HG03439 (cell line): ENCODE results near the gene REV1.
"Not testable (repeated sequence)": the region's sequence is repeated elsewhere in the genome, so short reads cannot be mapped to it uniquely, and the experiment has no call there.

ENCODE experiments used
- ATAC-seq: cut with Tn5 transposase; IDR thresholded peaks from one replicate; pipeline ENCODE4 v1.9.1; 2021; ENCODE audit warnings: mild to moderate bottlenecking, moderate library complexity; ENCODE audit not compliant: unreplicated experiment

REV1 gene

GRCh38 chr2:99368854-99369253 is 121.0 kb downstream of the REV1 start:
- not testable (repeated sequence) for ATAC-seq

DNA sequence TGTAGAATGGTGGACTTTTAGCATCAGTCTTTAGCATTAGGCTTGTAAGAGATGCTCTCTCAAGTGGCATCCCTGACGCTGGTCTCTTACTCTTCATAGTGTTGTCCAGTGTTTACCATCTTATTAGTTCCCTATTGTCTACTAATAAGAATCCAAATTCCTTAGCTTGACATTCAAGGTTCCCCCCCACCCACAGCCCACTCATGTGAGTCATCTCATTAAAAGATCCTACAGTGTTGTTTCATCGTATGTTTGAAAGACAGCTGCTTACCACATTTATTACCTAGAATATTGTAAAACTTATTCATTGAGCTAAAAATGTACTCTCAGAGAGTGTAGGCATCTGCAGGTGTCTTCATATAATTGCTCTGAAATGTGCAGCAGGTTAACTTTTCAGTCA is 124.2 kb downstream of the REV1 start:
- no peak for ATAC-seq

- no peak for ATAC-seq
Measured at GRCh38 chr2:99356853-99357252, 133.0 kb downstream of the REV1 start.

GRCh38 chr2:99354825-99355224 is 135.0 kb downstream of the REV1 start:
- not testable (repeated sequence) for ATAC-seq

DNA sequence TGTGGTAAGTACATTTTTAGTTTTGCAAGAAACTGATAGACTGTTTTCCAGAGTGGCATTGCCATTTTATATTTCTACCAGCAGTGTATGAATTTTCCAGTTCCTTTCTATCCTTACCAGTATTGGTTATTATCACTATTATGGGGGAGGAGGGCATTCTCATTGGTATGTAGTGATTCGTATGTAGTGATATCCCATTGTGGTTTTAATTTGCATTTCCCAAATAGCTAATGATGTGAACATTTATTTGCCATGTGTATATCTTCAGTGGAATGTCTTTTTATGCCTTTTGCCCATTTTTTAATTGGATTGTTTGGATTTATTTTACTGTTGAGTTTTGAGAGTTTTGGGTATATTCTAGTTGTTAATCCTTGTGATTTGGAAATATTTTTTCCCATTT is 135.7 kb downstream of the REV1 start:
- no peak for ATAC-seq
